Fibroblast of skin of scalp (primary cell): ENCODE measurements around the gene ALG3.

Source experiments
- DNase-seq: peaks from one replicate; pipeline ENCODE4 v3.0.0-alpha.2; 2013

Gene ALG3

DNA sequence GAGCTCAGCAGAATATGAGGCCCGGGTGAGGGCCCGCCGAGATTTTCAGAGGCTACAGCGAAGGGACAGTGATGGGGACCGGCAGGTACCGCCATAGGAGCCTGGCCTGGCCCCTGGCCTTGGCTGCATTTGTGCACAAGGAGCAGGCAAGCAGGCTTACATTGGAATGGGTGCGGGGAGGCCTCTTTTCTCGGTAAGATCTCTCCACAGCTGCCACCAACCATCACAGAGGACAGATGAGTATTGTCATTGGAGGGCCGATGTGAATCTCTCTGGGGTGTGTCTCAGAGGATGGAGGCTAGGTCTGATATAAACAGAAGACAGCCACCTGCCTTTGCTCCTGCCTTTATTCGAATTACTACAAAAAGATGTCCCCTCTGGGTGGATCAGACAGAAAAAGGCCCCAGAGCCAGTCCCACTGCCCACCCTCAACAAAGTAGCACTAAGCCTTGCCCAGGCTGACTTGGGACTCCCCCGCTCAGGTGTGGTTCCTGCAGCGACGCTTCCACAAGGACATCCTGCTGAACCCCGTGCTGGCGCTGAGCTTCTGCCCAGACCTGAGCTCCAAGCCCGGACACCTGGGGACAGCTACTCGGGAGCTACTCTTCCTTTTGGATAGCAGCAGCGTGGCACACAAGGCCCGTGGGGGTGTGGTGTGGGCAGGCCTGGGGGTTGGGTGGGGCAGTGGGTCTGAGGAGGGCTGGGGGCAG, 13.9 kb downstream of the ALG3 start:
- no peak for DNase-seq

GRCh38 chr3:184234224-184234623, 14.5 kb downstream of the ALG3 start:
- peak; percentile 49 for DNase-seq

- no peak for DNase-seq
These were observed 15.5 kb downstream of the ALG3 start for GRCh38 chr3:184233127-184233843.

- DNase-seq, result no peak
These were observed 17.1 kb downstream of the ALG3 start for GRCh38 chr3:184231671-184232070.

DNA sequence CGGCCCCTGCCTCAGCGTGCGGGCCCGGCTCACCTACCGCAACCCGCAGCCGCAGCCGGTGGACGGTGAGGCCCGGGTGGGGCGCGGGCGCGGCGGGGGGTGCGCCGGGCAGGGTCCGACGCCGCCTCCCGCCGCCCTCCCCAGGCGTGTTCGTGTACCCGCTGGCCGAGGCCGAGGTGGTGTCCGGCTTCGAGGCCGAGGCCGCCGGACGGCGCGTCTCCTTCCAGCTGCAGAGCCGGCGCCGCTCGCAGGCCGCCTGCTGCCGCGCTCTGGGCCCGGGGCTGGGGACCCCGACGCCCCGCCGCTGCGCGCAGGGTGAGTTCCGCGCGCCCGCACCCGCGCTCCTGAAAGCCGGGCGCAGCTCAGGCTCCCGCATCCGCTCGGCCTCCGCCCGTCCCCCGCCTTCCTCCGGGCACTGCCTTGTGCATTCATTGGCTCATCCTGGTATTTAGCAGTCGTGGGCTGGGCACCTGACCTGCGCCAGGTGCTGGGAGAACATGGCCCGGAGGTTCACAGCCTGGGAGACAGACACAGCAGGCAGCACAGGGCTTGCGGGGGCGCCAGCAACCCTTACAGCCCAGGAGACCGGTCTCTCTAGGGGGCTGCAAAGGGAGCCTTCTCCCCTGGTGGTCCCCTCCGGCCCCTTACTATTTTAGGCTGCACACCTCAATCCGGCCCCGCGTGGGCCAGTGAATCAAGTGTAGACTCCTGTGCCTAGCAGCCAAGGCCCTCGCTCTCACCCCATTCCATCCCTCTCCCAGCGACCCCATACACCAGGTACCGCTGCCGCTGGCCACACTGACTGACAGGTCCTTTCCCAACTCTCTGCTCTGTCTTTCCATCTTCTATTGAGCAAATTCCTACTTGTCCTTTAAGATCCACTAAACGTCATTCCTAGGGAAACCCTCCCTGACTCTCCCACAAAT, 17.9 kb downstream of the ALG3 start:
- DNase-seq, result no peak

DNA sequence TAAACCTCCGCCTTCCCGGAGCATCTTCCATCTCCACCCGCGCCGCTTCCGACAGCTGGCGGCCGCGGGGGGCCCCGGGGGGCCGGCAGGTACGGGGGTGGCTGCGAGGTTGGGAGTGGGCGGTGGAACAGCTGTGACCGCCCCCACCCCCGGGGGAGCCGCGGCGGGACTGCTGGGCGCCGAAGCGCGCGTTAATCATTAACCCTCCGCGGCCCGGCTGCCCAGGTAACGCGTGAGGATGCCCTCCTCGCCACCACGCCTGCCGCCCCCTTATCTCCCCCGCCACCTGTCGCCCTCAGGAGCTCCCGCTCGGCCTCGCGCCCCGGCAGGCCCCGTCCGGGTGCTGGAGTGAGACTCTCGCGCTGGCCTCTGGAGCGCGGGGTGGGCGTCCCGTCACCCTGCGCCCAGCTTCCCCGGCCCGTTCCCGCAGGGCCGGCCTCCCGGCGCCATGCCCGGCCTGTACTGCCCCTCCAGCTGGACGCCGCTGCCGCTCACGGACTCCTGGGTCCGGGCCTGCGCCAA, 18.6 kb downstream of the ALG3 start:
- no peak for DNase-seq

DNA sequence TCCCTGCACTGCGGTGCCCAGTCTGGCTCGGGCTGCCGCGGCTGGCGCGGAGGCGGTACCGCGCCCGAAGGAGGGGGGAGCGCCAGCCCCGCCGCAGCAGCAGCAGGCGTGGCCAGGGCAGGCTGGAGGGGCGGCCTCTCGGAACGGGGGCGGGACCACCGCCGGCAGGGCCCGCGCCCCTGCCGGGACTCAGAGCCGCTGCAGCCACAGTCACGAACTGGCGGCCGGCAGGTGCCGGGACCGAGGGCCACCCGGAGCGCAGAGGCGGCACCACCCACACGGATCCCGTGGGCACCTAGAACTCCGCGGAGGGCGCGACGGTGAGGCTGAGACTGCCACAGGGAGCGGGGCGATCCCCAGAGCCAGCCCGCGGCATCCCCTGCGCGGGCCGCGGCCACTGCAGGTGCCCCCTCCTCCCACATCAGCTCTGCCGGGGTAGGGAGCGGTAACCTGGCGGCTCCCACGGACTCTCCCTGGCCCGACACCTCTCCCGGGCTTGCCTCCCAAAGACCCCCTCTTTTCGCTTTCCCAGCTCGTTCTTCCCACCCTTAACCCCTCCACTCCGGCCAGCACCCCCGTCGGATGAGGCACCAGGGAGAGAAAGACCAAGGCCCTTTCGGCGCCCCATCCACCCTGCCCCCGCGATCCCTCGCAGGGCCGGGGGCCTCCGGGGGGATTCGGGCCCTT, 19.2 kb downstream of the ALG3 start, which contains the start of gene VWA5B2:
VWA5B2 (plus strand) TSS at position 192 of the 687 bp plus-strand sequence. CDS start 944 bp downstream, outside the sequence.
- peak; percentile 32 for DNase-seq

- no peak for DNase-seq
These were observed 20.2 kb downstream of the ALG3 start for GRCh38 chr3:184228376-184229137.

DNA sequence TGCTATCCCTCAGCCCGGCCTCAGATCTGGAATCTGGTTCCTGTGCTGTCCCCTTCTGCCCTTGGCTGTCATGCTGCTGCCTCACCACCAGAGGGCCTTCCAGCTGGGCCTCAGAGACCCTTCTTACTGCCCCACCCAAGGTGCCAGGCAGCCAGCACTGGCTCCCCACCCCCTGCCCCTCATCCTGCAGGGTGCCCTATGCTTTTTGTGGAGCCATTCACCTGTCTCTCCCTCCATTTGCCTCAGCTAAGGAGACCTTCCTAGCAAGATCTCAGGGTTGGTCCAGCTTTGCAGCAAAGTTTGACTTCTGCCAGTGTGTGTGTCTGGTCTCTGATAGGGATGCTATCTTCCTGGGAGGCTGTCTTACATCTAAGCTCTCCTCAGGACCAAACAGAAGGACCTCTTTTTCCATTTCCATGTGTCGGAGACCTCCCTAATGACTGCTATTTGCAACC, 21.3 kb downstream of the ALG3 start:
- DNase-seq, result peak; percentile 22

- no peak for DNase-seq
These were observed 24.8 kb downstream of the ALG3 start for GRCh38 chr3:184223946-184224345.

DNA sequence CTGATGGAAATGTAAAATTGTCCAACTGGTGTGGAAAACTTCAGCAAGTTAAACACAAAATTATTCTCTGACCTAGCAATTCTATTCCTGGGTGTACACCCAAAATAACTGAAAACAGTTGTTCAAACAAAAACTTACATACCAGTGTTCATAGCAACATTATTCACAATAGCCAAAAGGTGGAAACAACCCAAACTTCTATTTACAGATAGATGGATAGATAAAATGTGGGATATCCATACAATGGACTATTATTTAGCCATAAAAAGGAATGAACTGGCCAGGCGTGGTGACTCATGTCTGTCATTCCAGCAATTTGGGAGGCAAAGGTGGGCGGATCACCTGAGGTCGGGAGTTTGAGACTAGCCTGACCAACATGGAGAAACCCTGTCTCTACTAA, 26.2 kb downstream of the ALG3 start:
- no peak for DNase-seq

GRCh38 chr3:184218814-184219213, 29.9 kb downstream of the ALG3 start:
- no peak for DNase-seq

- no peak for DNase-seq
These were observed 37.0 kb downstream of the ALG3 start for GRCh38 chr3:184211718-184212117.

DNA sequence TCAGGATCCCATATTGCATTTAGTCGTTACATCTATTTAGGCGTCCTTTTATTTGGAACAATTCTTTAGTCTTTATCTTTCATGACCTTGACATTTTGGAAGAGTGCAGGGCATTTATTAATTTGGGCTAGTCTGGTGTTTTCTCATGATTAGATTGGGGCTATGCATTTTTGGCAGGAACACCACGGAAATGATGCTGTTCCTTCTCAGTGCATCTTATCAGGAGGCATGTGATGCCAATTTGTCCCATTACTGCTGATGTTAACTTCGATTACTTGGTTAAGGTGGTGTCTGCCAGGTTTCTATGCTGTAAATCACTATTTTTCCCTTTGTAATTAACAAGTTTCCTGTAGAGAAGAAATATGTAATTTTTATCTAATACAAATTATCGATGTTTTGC, 37.5 kb downstream of the ALG3 start:
- DNase-seq, result no peak

- no peak for DNase-seq
These were observed 39.4 kb downstream of the ALG3 start for GRCh38 chr3:184209146-184209923.

GRCh38 chr3:184203526-184203925, 45.2 kb downstream of the ALG3 start:
- no peak for DNase-seq

DNA sequence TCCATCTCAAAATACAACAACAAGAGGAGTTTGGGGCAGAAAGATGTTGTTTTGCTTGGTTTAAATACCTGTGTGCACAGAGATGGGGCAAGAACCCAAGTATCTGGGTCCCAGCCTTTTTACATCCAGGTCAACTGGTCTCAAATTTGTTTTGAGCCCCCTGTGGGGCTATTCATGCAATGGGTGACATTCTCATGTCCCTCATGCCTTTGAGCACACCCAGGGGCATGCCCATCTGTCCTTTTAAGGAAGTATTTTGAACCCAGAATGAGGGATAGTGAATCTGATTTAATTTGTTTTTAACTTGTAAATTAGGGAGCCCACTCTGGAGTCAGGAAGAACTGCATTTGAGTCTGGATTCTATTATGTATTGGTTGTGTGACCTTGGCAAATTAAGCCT, 47.9 kb downstream of the ALG3 start:
- DNase-seq, result no peak

GRCh38 chr3:184198509-184198908, 50.3 kb downstream of the ALG3 start:
- DNase-seq, result no peak

DNA sequence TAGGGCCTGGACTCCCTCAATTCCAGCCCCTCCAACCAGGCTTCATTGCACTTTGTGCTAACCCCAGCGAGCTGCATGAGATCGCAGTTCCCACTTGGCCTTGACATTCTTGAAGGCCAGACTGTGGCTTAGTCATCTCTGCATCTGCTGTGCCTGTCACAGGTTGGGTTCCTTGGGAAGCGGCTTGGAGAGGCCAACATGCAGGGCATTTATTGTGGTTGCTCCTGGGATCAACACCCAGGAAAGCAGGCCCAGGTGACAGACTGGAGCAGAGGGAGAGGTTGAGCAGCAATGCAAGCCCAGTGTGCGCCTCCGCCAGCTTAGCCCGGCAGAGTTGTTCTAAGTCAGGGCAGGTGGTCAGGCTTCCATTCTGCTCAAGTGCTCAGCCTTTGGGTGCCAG, 52.2 kb downstream of the ALG3 start:
- DNase-seq, result no peak

- DNase-seq, result no peak
These were observed 54.7 kb downstream of the ALG3 start for GRCh38 chr3:184193991-184194539.
